Embryonic facial prominence (tissue), 1 donor: ENCODE measurements around the gene AK8.

Experiments used
- DNase-seq: peaks from one replicate; pipeline ENCODE4 v3.0.0-alpha.2; 2016; ENCODE audit errors: extremely low spot score

AK8 gene

DNA sequence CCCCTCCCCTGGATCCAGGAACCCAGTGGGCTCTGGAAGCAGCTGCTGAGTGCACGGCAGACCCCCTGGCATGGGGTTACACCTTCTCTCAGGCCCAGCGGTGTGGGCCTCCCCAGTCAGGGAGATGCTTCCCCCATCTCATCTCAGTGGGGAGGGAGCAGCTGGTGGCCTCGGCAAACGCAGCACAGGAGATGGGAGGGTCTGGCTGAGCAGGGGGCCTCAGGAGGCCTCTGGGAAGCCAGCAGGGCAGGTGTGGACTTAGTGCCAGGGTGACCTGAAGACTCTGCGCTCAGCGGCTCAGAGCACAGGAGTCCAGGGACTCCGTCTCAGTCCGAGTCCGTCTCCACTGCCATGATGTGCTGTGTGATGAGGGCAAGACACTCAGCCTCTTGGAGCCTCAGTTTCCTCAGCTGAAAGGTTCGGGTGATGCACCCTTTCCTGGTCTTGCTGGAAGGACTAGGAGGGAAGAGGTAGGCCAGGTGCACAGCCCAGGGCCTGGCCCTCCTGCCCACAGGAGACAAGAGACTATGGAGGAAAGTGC, 107.2 kb downstream of the AK8 start:
- no peak for DNase-seq

DNA sequence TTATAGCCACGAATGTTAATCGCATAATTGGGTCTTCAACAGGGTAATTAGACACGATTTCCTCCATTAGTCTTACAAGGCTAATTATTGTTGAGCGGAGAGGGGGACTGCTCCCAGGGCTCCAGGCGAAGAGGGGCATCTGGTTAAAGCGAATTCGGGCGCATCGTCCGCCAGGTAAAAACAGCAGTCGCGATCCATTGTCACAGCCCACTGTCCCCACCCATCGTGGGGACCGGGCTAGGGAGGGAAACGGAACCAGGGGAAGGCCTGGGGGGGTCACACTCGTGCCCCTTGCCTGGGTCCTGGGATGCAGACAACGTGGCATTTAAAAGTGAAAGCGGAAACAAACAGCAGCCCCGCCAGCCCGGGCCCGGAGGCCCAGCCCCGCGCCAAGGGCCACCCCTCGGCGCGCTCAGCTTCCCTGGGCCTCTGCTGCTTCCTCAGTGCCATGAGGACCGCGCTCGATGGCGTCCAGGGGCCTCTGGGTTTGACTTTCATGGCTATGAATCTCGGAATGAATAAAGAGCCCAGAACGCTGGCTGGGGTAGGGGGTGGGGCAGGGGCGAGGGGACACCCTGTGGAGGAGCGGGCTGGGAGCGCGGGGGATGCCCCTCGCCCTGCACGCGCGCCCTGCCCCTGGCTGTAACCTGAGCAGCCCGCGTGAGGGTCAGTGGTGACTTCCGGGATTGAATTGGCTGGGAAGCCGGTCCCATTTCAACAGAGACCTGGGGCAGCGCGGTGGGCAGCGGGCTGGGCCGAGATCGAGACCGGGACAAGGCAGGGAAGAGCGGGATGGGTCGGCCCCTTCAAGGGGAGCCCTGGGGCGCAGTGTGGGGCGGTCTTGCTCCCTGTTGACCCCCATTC, 107.9 kb downstream of the AK8 start:
- DNase-seq, result no peak

DNA sequence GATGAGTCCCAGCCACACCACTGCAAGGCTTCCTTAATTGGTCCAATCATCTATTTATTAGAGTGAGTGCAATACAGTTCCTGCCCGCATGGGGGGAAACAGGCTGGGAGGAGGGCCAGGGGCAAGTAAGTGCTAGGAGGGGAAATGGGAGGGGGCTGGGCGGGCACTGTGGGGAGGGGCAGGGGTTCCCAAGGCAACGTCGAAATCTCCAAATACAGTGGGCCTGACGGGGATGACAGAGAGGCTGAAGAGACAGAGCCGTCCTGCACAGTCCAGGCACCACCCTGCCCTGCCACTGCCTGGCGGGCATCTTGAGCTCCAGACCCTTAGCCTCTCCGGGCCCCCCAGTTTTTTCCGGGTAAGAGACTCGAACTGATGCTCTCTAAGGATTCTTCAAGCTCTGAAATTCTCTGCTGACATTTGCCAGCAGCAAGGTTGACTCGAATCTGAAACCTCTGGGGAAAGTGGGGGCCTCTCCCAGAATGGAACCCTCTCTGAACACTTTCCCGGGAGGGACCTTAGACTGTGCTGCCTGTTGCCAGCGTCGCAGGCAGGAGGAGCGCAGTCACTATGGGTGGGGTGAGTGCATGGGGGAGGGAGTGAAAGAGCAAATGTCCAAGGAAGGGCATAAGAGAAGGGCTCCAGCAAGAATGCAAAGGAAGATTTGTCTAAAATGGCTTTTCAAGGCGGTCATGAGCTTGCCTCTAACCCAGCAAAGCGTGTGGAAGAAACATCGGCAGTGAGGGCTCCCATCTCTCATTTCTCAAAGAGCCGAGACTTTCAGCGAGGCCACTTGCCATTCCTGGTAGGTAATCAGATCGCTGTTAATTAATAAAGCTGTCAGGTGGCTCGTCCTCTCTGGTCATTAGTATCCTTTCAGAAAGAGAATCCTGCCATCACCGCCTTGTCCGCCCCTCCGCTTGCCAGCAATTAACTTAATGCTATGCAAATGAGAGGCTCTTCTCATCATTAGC, 108.9 kb downstream of the AK8 start:
- DNase-seq, result no peak

DNA sequence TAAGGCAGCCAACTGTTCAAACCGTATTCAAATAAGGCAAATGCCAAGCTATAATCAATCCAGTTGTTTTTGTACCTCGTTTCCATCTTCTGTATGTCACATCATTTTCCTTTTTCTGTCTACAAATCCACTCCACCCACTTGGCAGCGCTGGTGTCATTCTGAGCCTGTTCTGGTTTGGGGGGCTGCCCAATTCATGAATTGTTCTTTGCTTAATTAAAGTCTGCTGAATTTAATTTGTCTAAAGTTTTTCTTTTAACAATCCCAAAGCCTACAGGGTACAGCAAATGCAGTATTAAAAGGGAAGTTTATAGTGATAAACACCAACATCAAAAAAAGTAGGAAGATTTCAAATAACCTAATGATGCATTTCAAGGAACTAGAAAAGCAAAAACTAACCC, 114.5 kb downstream of the AK8 start:
- no peak for DNase-seq

DNA sequence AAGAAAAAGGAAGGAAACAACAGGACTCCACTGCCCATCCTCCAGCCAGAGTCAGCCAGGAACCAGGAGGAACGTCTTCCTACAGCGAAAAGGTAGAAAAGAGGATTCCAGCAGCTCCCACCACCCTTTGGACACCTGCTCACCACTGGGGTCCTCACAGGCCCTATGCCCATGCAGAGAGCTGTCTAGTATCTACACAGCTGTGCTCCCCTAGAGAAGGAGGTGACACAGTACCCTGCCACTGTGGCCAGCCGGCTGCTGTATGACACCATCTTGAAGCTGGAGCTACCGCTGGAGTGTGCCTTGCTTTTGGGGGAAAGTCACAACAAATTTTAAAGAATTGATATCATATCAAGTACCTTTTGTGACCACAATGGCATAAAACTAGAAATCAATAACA, 115.2 kb downstream of the AK8 start:
- DNase-seq, result no peak

- DNase-seq, result no peak
Observed at GRCh38 chr9:132761602-132762001, 116.5 kb downstream of the AK8 start.

DNA sequence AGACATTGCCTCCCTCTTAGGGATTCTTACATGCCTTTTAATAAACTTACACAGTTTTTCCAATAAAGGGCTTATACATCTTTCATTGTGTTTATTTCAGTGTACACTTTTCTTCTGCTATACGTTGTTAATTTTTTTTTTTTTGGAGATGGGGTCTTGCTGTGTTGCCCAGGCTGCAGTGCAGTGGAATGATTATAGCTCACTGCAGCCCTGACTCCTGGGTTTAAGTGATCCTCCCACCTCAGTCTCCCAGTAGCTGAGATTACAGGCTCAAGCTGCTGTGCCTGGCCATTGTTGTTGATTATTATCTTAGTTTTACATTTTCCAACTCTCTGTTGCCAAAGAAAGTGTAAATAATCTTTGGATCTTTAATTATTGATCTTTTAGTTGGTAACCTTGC, 118.0 kb downstream of the AK8 start:
- no peak for DNase-seq

DNA sequence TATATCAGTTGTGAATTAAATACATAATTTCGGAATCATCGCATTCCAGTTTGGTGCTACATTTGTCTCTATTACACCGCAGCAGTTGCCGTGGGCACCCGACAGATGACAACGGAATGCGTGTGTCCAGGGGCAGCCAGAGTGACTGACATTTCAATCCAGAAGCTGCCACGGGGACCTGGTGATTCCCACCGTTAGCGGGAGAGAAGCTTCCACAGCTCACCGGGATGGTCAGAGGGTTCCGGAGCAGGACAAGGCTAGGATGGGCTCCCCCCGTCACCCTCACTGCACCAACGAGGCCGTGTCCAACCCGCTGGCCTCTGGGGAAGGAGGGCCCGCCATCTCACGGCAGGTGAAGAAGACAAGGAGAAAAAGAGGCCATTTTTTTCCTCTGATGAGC, 121.1 kb downstream of the AK8 start:
- DNase-seq, result no peak

DNA sequence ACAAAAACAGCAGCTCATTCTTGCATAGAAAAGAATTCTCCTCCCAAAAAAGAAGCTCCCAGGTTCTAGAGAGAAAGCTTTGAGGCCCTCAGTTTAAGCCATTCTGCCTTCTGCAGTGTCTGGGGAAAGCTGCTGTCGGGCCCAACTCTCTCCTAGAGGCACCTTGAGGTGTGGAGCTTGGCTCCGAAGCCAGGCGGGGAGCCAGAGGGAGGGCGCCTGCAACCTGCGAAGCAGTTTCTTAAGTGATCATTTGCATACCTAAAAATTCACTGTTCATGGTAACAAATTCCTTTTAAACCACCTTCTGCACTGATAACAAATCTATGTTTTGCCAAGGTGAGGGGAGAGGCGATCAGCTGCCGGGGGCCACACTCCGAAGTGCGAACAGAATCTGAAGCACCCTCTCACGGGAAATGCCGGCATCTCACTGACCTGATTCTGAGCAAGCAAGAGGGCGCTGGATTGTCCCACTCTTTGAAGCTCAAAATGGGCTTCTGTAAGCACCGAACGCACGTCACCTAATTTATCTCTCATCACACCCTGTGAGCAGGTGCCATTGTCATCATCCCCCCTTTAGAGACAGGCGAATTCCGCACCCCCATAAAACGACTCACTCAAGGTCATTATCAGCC, 121.8 kb downstream of the AK8 start:
- DNase-seq, result no peak

DNA sequence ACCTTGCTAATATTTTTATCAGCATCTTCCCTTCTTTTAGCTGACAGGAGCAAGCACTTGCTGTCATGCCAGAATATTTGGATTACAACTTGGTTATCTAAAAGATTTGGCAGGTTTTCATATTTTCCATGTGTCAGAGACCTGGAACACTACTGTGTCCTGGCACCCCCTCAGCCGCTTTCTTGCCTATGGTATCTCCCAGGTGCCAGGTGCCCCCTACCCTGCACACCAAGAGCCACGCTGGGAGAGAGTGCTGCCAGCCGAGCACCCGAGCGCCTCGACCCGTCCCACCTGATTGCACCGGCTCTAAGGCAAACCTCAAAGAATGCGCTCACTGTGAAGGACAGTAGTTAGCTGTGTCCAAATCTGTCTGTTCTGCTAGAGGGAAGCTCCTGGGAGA, 123.0 kb downstream of the AK8 start:
- DNase-seq, result no peak

GRCh38 chr9:132754236-132754635, 123.8 kb downstream of the AK8 start:
- no peak for DNase-seq

GRCh38 chr9:132753593-132753880, 124.5 kb downstream of the AK8 start:
- DNase-seq, result no peak

DNA sequence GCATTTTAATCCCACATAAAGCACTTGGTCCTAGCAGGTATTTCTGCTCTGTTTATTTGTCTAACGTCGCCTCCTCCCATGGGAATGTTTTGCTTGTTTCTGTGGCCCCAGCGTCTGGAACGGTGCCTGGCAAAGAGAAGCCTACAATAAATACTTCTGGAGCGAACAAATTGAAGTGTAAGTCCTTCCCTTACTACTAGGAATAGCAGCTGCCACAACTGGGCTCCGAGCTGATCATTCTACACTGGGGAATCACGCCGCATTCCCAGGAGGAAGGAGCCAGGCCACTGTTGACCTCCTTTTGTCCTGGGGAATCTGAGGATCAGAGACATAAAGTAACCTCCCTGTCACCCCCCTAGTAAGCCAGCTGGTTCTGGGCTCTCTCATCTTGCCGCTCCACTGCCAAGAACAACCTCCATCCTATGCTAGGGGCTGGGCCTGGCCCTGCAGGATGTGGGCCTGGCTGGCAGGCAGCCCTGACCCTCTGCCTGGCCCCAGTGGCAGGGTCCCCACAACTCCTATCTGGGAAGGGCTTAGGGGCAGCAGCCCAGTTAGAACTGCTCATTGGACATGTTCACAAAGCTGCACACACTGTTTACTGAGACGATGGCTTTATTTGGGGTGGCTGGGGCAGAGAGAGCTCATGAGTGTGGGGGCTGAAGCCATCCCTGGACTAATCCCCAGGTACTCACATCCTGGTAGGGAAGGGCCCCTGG, 125.0 kb downstream of the AK8 start:
- DNase-seq, result no peak

- DNase-seq, result no peak
Observed at GRCh38 chr9:132750668-132751067, 127.4 kb downstream of the AK8 start.

DNA sequence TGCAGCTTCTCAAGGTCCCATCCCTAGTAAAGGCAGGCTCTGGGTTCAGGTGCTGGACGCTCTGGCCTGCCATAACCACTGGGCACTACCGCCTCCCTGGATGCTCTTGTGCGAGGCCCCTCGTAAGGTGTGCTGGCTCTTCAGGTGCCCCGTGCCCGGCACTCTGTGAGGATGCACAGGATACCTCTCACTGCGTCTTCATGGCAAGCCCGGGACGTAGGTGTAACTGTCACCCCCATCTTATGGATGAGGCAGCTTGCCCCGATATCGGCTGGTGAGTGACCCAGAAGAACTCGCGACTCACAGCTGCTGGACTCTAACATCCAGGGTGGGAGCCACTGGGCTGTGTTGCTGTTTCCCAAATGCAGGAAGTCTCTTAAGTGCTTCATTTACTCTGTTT, 128.8 kb downstream of the AK8 start:
- DNase-seq, result no peak

DNA sequence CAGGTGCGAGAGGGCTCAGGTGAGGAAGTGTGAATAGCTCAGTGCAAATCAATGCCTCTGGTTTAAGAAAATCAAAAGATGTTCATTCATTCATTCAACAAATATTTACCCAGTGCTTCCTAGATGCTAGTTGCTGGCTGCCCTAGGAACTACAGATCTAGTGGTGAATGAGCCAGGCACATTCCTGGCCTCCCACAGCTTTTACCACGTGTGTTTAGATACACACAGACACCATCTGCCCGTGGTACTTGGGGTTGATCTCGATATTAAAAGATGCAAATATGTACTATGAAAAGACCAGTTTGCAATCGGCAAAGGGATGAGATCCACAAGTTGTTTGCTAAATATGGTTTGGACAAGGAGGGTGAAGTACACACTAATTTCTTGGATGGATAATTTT, 129.6 kb downstream of the AK8 start:
- DNase-seq, result no peak

GRCh38 chr9:132745756-132746709, 132.1 kb downstream of the AK8 start:
- no peak for DNase-seq

DNA sequence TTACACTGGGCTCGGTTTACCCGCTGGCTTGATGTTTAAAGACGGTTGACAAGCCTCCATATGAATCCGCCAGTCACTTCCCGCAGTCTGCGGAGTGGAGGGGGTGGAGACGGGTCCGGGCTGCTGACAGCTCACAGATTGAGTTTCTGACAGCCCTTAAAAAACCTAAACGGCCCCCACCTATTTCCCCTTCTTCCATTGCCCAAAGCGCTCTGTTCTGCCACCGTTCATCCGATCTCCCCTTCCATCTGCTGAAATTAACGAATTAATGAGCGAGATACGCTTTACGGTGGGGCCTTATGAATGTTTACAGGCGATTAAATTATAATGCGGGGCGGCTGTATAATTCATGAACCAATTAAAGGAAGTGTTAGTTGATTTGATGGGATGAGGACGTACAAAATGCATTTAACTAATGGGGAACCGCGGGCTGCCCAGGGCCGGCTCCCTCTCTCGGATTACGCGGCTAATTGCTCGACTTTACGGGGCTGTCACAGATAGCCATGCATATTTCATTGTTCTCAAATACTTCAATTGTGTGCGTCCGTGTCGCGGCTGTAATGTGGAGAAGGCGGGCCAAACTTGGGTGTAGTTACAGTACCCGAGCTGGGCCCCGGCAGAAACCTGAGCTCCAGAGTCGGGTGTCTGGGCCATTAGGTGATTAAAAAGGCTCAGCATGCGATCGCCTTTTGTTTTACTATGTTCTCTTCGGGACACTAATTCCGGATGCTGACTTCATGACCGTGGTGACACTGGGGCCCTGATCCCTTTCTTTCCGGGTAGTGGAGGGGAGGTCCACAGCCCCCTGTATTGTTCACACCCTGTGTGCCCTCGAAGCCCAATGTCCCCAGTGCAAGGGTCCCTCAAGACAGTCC, 133.0 kb downstream of the AK8 start:
- DNase-seq, result no peak

DNA sequence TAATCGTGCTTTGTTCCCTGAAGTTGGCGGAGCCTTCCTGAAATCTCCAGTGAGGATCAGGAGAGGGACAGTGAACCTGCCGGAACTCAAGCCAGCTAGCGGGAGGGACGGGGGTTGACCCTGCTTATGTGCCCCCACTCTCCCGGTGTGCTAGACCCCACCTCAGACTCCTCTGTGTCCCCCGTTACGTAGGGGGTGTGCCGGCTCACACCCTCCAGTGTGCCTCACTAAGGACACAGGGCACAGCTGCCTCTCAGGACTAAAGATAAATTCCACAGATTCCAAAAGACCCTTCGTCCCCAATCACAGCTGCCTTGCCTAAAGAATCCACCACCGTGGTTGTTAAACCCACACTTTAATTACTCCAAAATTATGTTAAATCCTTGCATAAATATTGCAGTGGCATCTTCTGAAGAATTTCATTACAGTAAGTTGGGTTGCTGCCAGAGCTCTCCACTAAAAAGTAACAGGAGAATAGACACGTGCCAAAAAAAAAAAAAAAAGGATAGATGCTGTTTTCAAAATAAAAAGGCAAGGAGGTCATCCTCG, 134.1 kb downstream of the AK8 start:
- DNase-seq, result no peak
